ENCODE data around the gene PSG6.

- TF ChIP-seq TCF3 (IDR thresholded peaks at IDR 0.05; ENCODE audit: borderline replicate concordance, insufficient read depth, low read depth, low read length) (no peak), EZH2 (IDR thresholded peaks at IDR 0.05; ENCODE audit: borderline replicate concordance, control insufficient read depth, low read depth, low read length) (no peak), CTCF (IDR thresholded peaks at IDR 0.05 in 2 of 3, conservative IDR thresholded peaks at IDR 0.05 in 1 of 3; ENCODE audit: control insufficient read depth in 2 of 3, extremely low read depth in 1 of 3, insufficient read depth in 1 of 3, low read depth in 3 of 3, low read length in 3 of 3) (no peak), YY1 (IDR thresholded peaks at IDR 0.05; ENCODE audit: low read depth, low read length) (no peak), HDAC6 (IDR thresholded peaks at IDR 0.05; ENCODE audit: unreplicated experiment) (no peak), POLR2AphosphoS5 (IDR thresholded peaks at IDR 0.05; ENCODE audit: low read length) (no peak), MYB (IDR thresholded peaks at IDR 0.05; ENCODE audit: borderline replicate concordance, low read depth, low read length) (no peak), USF2 (IDR thresholded peaks at IDR 0.05; ENCODE audit: borderline replicate concordance, low read depth, low read length) (no peak), NFYA (IDR thresholded peaks at IDR 0.05; ENCODE audit: borderline replicate concordance, low read depth, low read length) (no peak), TAF1 (IDR thresholded peaks at IDR 0.05; ENCODE audit: borderline replicate concordance, low read depth, low read length) (no peak), ZNF24 (IDR thresholded peaks at IDR 0.05) (no peak), PAX5 (IDR thresholded peaks at IDR 0.05; ENCODE audit: borderline replicate concordance, low read depth, low read length) (no peak), POLR2A (IDR thresholded peaks at IDR 0.05; ENCODE audit: low read depth, low read length) (no peak)
Measured at GRCh38 chr19:42965176-42965575, 47.5 kb upstream of the PSG6 start.

Data from GM12878 (cell line).